HG03103 (cell line): ENCODE data around the gene KCNQ4.

ENCODE experiments used
- ATAC-seq: cut with Tn5 transposase; IDR thresholded peaks from one replicate; pipeline ENCODE4 v1.9.1; 2021; ENCODE audit warnings: low read depth; ENCODE audit not compliant: unreplicated experiment

The KCNQ4 gene

DNA sequence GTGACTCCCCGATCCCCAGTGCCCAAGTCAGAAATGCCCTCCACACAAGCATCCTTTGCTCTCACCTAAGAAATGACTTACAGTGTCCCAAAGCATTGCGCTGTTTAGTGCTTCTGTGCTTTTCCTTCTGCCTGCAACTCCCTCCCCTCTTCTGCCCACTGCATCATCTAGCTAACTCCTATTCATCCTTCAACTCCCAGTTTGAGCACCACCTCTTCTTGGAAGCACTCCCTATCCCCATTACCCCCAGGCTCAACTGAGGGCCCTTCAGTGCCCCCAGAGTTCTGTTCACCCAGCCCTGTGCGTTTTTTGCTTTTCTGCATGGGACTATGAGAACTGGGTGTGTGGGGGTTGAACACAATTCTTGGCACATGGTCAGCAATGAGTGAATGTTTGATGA is 10.0 kb downstream of the KCNQ4 start:
- no peak for ATAC-seq

DNA sequence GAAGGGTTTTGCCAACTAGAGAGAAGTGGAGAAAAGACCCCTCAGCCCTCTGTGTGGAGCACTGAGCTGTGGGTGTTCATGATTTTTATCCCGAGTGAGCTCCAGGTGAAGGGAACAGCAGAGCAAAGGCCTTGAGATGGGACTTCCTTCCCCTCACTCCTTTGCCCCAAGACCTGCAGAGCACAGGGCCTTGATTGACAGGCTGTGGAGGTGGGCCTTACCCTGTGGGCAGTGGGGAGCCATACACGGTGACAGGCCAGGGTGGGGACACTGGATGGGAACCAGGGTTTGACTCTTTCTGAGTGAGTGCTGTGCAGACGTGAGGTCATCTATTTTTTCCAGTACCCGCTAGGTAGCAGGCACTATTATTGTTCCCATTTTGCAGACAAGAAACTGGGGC is 10.5 kb downstream of the KCNQ4 start:
- no peak for ATAC-seq

GRCh38 chr1:40794974-40795715 is 11.6 kb downstream of the KCNQ4 start:
- ATAC-seq: no peak

DNA sequence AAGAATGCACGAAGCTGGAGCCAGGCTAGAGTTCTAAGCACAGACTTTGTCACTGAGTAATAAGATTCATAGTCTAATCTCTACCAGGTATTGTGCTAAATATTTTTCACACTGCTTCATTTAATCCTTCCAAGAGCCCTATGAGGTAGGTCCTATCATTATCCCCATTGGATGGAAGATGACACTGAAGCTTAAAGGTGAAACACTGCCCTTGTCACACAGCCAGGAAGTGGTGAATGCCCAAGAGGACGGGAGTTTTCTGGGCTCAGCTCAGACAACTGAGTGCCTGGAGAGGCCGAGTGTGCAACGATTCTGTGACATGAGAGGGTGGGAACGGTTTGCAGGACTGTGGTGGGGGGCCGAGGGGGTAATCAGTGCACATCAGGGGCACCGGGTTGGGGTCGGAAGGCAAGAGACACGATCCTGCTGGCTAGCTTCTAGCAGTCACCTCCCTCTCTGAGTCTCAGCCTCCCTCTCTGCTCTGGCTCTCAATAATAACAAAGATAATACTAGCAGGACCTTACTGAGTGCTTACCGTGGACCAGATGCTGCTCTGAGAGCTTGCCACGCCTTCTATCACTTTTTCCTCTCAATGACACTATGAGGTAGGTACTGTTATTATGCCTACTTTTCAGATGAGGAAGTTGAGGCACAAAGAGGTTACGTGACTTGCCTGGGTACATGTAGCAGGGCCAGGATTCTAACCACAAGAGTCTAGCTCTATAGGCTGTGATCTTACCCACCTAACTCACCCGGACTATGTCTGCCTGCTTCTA is 12.4 kb downstream of the KCNQ4 start:
- ATAC-seq: no peak

GRCh38 chr1:40796939-40797667 is 13.5 kb downstream of the KCNQ4 start:
- no peak for ATAC-seq

DNA sequence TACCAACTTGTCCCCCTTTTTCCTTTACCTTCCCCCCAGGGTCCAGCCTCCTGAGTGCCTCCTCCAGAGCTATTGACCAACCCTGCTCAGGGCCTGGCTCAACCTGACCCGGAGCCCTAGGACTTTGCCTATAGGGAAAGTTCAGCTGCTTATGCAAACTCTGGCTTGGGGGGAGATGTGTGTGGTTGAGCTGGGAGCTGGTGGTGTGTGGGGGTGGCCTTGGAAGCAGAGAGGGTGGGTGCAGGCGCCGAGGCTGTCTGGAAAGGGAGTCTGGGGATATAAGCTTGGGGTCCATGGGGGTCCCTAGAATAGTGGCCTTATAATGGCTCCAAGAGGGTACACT is 14.1 kb downstream of the KCNQ4 start:
- no peak for ATAC-seq

GRCh38 chr1:40798366-40799281 is 15.0 kb downstream of the KCNQ4 start:
- no peak for ATAC-seq

DNA sequence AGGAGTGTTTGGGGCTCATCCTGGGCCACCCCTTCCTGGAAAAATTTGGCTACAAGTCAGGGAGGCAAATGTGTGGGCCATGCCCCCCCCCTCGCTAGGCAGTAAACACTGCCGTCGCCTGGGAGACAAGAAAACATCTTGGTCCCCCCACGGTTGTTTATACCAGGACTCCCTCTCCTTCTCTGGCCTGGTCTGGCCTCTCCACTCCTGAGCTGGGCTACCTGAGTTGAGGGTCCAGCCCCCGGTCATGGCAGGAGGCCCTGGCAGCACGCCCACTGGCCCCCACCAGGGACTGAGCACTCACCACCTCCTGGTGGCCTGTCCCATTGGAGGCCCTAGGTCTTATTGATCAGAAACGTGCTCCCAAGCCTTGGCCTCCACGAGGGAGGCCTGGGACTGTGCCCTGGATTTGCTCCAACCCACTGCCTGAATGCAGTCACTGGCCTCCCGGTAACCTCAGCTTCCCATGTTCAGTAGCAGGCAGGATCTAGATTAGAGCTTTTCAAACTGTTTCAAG is 15.8 kb downstream of the KCNQ4 start:
- no peak for ATAC-seq

DNA sequence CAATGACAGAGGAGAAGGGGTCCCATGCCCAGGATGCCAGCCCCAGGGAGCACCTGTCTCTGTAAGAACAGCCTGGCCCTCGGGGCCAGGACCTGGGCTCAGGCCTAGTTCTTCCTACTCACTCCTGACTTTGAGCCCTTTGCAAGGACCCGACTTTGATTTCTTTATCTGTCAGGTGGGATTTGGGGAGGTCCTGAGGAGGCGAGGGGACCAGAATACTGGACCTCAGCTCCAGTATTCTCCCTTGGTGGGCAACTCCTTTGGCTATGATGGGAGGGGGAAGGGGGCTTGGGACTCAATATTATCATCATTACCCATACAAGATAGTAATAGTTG is 18.1 kb downstream of the KCNQ4 start:
- ATAC-seq: no peak

GRCh38 chr1:40802078-40802741 is 18.6 kb downstream of the KCNQ4 start:
- ATAC-seq: no peak

- ATAC-seq: no peak
These were observed 19.1 kb downstream of the KCNQ4 start for GRCh38 chr1:40802742-40803113.

- ATAC-seq: no peak
These were observed 19.9 kb downstream of the KCNQ4 start for GRCh38 chr1:40803447-40803846.

GRCh38 chr1:40803902-40804301 is 20.3 kb downstream of the KCNQ4 start:
- ATAC-seq: no peak

DNA sequence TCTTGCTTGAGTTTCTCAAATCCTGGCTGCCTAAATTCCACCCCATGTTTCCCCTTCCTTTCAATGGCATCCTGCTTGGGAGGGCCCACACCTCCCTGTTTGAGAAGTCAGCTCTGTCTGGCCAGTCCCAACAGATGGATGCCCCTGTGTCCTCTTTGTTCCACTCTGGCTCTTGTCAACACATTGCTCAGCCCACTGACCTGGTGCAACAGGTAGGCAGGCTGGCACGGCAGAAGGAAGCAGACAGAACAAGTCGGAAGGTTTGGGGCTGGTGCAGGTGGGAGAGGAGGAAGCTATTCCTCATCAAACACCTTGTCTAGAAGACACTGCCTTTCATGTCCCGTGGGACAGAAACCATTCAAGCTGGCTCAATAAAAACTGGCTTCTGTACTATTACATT is 22.7 kb downstream of the KCNQ4 start:
- ATAC-seq: no peak

GRCh38 chr1:40806731-40807695 is 23.4 kb downstream of the KCNQ4 start:
- no peak for ATAC-seq

DNA sequence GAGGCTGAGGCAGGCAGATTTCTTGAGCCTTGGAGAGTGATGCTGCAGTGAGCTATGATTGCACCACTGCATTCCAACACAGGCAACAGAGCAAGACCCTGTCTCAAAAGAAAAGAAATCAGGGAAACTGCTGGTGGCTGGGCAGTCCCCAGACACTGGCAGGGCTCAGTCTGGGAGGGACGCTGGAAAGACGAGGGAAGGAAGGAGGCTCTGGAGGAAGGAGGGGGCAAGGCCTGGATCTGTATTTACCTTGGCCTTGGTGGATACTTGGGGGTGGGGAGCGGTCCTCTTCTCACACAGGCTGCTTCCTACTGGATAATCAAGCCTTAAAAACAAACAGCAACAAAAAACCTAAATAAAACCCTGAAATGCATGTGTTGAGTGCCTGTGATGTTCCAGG is 24.4 kb downstream of the KCNQ4 start:
- no peak for ATAC-seq

DNA sequence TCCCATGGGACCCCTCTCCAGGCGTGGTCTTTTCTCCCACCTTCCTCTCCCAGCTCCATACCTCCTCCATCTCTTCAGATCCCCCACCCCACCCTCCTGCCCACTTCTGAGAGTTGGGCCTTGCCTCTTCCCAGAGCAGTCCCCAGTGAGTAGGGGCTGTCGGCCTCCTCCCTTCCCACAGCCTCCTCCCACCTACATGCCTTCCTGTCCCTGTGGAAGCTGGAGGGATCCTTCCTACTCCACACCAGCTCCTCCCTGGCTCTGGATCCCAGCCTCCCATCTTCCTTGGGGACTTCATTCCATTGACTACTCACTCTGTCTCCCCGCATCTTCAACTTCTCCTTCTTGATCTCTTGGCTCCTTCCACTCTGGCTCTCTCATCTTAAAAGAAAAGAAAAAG is 24.9 kb downstream of the KCNQ4 start:
- ATAC-seq: no peak

DNA sequence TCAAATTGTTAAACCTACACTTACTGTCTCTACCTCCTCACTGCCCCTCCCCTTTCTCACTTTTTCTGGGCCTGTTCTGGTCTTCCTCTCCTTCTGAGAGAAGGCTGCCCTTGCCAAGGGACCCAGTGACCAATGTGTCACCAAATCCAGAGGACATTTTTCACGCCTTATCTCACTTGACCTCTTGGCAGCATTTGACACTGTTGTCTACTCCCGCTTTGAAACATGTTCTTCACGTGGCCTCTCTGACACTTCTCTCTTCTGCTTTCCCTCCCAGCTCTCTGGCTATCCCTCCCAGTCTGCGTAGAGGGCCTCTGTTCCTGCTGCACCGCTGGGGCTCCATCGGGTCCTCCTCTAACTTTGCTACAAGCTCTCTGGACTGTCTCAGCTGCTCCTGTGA is 25.3 kb downstream of the KCNQ4 start:
- no peak for ATAC-seq

DNA sequence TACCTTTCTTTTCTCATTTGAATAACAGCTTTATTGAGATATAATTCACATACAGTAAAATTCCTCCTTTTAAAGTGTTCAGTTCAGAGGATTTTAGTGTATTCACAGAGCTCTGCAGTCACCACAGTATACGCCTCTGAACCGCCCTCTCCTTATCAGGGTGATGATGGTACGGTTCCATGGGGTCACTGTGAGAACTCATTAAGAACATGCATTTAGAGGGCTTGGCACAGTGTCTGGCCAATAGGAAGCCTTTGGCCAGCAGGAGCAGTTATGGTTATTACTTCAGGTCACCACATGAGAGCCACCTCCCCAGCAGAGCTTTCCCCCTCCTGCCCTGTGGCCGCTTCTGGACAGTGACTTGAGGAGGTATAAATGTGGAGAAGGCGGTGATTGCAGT is 27.3 kb downstream of the KCNQ4 start:
- ATAC-seq: no peak
